Inferior parietal cortex (tissue), 1 donor: Measurements from ENCODE around the gene RGP1.

Experiments
- DNase-seq: peaks from one replicate; pipeline ENCODE4 v3.0.0-alpha.2; 2016; ENCODE audit errors: extremely low spot score

RGP1 gene

GRCh38 chr9:35748858-35749514 lies at the start of gene RGP1, which contains the start of gene GBA2:
TSS of gene RGP1 (plus strand) at chr9:35749287. CDS start at chr9:35749756, 469 bp downstream.
TSS of gene GBA2 (minus strand) at chr9:35749228. CDS start at chr9:35748704, 524 bp downstream.
- DNase-seq = peak; percentile 73

GRCh38 chr9:35700031-35700430 lies 49.1 kb upstream of the RGP1 start:
- DNase-seq = no peak

GRCh38 chr9:35700942-35701341 lies 48.1 kb upstream of the RGP1 start:
- no peak for DNase-seq

GRCh38 chr9:35702696-35703095 lies 46.4 kb upstream of the RGP1 start:
- DNase-seq = no peak

GRCh38 chr9:35703906-35704672 lies 45.0 kb upstream of the RGP1 start:
- no peak for DNase-seq

GRCh38 chr9:35705372-35705771 lies 43.7 kb upstream of the RGP1 start:
- no peak for DNase-seq

- DNase-seq = no peak
Observed at GRCh38 chr9:35705836-35706430, 43.2 kb upstream of the RGP1 start.

GRCh38 chr9:35706951-35707350 lies 42.1 kb upstream of the RGP1 start:
- no peak for DNase-seq

GRCh38 chr9:35708146-35708545 lies 40.9 kb upstream of the RGP1 start:
- DNase-seq = no peak

- DNase-seq = no peak
Observed at GRCh38 chr9:35710818-35711500, 38.1 kb upstream of the RGP1 start.

GRCh38 chr9:35711501-35712428 lies 37.3 kb upstream of the RGP1 start:
- DNase-seq = no peak

GRCh38 chr9:35712762-35713400 lies 36.2 kb upstream of the RGP1 start:
- no peak for DNase-seq

GRCh38 chr9:35713578-35713977 lies 35.5 kb upstream of the RGP1 start:
- no peak for DNase-seq

- DNase-seq = no peak
Observed at GRCh38 chr9:35714123-35714522, 35.0 kb upstream of the RGP1 start.

- DNase-seq = no peak
Observed at GRCh38 chr9:35714579-35715252, 34.4 kb upstream of the RGP1 start.

- no peak for DNase-seq
Observed at GRCh38 chr9:35716230-35716629, 32.9 kb upstream of the RGP1 start.

GRCh38 chr9:35717132-35717870 lies 31.8 kb upstream of the RGP1 start:
- no peak for DNase-seq

- no peak for DNase-seq
Observed at GRCh38 chr9:35718721-35719511, 30.2 kb upstream of the RGP1 start.

- DNase-seq = no peak
Observed at GRCh38 chr9:35719546-35719945, 29.5 kb upstream of the RGP1 start.
